ENCODE data around the gene RASA4.
"Not testable (repeated sequence)": the region's sequence is repeated elsewhere in the genome, so short reads cannot be mapped to it uniquely, and the experiment has no call there.

GRCh38 chr7:102614346-102614697 is 2.2 kb downstream of the RASA4 start:
- not testable (repeated sequence) for TF ChIP-seq CTCF (IDR thresholded peaks at IDR 0.05; ENCODE audit: insufficient read depth, low read length); REST (IDR thresholded peaks at IDR 0.05; ENCODE audit: insufficient replicate concordance, low read depth); POLR2AphosphoS5 (IDR thresholded peaks at IDR 0.05; ENCODE audit: low read depth); GABPA (IDR thresholded peaks at IDR 0.05; ENCODE audit: low read depth); SPI1 (IDR thresholded peaks at IDR 0.05; ENCODE audit: borderline replicate concordance, low read depth)
